SK-N-MC (cell line): ENCODE results near the gene MCM7.

Experiments used
- EZH2 ChIP-seq: fragments of 200-600 bp; sonication (generic); IDR thresholded peaks from one replicate; pipeline ENCODE4 v1.6.1; 2017; ENCODE audit warnings: antibody characterized with exemption
- POLR2AphosphoS5 ChIP-seq: IDR thresholded peaks from 2 replicates; pipeline ENCODE4 v1.6.1; 2012; ENCODE audit warnings: mild to moderate bottlenecking, low read depth, low read length, borderline replicate concordance

DNA sequence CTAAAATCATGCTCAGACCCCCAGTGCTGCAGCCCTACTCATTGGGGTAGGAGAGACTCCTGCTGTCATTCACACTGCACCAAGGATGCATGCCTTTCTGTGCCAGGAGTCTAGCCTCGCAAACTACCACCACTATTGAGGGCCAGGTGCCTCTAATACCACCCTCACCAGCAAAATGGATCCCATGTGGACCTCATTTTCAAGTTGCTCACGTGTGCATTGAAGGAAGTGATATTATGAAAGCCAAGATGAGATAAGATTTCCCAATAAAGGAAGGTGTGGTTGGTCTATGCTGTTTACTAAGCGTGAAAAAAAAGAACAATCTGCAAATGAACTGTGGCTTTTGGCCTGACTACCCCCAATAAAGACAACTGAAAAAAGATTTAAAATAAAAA lies 40.4 kb upstream of the MCM7 start:
- TF ChIP-seq POLR2AphosphoS5 = no peak
- no peak for TF ChIP-seq EZH2
